Measurements from ENCODE around the gene CLCN1.

CLCN1 gene

GRCh38 chr7:143369678-143370651 lies 54.1 kb downstream of the CLCN1 start:
- DNase-seq: no peak

DNA sequence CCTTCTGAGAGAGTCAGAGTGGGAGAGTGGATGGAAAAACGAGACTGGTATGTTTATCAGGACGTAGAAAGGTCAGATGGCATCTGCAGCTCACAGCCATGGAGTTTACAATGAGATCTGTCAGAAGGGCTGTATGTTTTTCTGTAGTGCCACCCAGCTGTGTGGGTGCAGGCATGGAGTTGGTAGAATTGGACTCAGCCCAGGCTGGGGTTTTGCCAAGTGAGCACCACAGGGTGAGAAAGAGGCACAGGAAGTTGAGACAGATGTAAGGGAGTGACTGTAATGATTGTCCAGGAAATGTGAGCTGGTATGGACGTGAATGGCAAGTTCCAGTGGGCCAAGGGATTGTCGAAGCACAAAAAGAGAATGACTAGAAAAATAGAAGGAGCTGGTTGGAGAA lies 56.2 kb downstream of the CLCN1 start:
- DNase-seq: no peak

GRCh38 chr7:143373255-143373794 lies 57.4 kb downstream of the CLCN1 start:
- DNase-seq: no peak

DNA sequence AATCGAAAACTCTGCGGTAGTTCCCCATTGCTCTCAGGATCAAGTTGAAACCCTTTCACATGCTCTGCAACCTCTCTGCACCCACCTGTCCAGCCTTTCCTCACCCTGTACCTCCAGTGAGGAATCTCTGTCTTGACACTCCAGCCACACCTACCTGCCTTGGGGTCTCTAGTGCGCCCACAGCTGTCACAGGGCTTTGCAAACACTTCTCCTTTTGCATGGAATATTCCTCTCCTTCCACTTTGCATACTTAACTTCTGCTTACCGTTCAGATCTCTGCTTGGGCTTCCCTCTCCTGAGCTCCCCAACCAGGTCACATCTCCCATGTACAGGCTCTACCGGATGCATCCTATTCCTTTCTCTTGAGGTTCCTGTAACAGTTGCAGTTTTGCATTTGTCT lies 58.6 kb downstream of the CLCN1 start:
- DNase-seq: no peak

- no peak for DNase-seq
These were observed 59.6 kb downstream of the CLCN1 start for GRCh38 chr7:143375298-143376034.

GRCh38 chr7:143376396-143376795 lies 60.5 kb downstream of the CLCN1 start:
- DNase-seq: no peak

GRCh38 chr7:143379611-143380259 lies 63.8 kb downstream of the CLCN1 start:
- no peak for DNase-seq

DNA sequence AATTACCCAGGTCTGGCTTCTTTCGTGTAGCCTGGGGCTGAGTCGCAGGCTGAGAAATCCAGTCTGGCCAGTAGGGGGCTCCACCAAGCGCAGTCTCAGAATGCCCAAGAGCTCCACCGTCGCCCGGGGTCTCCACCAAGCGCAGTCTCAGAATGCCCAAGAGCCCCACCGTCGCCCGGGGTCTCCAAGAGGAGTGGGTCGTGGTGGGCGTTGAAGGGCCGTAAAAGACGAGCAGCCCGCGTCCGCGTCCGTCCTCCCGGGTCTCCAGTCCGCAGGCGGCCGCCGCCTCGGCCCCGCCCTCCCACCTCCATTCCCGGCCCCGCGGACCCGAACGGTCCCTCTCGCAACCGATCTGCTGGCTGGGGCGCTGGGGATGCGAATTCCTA lies 64.3 kb downstream of the CLCN1 start:
- peak; percentile 23 for DNase-seq

DNA sequence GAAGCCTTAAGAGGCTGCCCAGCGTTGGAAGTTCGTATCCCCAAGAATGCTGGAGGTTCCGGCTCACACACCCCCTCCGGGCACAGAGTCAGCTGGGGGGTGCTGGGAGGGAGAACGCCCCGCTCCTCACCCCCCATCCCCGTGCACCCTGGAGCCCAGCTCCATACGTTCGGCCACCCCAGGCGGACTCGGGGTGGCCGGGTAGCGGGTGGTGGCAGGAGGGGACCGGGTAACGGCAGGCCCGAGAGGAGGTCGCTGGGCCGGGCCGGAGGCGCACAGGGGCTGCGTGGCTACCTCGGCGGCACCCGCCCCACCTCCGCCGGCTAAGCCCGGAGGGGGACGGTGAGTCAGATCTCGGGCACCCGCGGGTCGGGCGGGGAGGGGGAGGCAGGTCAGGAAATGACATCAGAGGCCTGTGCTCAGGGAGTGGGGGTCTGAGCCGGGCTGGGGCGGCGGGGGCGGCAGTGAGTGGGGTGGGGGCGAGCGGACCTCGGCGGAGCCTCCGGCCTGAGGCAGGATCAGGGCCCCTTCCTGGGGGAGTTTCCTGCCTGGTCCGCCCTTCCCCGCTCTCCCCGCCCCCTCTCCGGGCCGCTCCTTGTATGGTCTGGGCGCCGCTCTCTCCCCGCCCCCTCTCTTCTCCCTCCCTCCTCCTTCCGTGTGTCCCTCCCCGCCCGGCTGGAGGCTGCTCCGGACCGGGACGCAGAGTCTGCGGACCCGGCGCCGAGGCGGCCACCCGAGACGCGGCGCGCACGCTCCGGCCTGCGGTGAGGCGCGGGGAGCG lies 64.9 kb downstream of the CLCN1 start, which contains the start of gene ZYX:
ZYX (plus strand) TSS at position 700 of the 781 bp plus-strand sequence. CDS start 227 bp downstream, outside the sequence.
- no peak for DNase-seq

DNA sequence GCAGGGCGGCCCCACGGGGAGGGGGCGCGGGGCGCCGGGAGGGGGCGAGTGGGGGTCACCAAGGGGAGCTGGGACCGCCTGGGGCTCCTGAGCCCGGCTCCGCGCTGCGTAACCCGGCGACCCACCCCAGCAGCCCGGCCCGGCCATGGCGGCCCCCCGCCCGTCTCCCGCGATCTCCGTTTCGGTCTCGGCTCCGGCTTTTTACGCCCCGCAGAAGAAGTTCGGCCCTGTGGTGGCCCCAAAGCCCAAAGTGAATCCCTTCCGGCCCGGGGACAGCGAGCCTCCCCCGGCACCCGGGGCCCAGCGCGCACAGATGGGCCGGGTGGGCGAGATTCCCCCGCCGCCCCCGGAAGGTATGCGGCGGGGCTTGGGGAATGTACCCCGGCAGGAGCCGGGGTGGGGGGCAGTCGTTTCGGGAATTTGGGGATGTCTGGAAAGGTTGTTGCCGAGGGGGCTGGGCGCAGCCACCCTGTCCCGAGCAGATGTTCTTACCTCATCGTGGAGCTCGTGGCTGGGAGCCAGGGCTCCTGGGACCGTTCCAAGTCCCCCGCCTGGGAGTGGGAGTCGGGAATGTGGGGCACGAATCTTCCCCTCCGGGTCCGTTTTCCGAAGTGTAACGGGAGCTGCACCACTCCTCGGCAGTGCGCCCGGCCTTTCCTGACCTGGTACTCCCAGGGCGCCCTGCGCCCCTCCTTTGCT lies 65.7 kb downstream of the CLCN1 start:
- DNase-seq: no peak

DNA sequence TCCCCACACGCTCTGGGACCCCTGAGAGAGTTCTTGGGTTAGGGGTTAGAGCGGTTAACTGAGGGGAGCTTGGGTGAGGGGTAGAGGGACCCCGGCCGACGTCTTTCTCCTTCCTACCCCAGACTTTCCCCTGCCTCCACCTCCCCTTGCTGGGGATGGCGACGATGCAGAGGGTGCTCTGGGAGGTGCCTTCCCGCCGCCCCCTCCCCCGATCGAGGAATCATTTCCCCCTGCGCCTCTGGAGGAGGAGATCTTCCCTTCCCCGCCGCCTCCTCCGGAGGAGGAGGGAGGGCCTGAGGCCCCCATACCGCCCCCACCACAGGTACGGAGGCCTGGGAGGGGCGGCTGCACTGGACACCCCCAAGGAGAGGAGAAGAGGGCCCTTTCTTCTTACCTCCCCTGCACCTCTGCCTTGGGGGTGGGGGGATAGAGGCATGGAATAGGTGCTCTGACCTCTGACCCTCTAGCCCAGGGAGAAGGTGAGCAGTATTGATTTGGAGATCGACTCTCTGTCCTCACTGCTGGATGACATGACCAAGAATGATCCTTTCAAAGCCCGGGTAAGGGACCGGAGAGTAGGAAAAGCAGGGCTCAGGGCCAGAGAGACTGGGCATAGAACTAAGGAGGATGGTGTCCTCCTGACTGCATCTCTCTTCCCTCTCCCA lies 66.3 kb downstream of the CLCN1 start:
- no peak for DNase-seq

GRCh38 chr7:143382791-143383641 lies 67.1 kb downstream of the CLCN1 start:
- DNase-seq: no peak

DNA sequence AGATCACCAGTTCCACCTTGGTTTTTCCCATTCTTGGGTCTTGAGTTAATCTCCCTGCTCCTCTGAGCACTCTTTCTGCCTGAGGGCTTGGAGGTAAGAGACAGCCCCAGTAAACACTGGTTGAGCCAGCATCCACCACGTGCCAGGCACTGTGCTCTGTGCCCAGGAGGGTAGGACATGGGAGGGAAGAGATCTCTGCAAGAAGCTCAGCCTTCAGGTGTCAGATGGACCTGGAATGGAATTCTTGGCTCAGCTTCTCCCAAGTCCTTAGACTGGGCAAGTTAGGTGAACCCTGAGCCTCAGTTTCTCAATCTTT lies 67.7 kb downstream of the CLCN1 start:
- DNase-seq: no peak

DNA sequence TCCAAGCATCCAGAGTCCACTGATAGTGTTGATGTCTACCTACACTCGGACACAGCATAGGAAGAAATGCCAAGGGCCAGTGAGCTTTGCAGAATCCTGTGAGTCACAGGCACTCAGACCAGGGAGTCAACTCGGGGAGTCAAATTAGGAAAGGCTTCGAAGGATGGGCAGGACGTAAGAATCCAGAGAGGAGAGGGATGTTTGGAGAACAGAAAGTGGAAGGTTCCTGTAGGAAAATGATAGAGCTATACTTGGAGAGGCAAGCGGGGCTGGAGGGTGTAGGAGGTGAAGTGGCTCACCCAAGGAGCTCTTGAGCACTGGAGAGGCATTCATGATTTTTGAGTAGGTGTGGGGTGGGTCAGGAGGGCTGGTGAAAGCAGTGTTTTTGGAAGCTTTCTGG lies 68.2 kb downstream of the CLCN1 start:
- DNase-seq: no peak

- DNase-seq: no peak
These were observed 69.0 kb downstream of the CLCN1 start for GRCh38 chr7:143384661-143385631.

GRCh38 chr7:143385891-143386781 lies 70.2 kb downstream of the CLCN1 start:
- DNase-seq: no peak

DNA sequence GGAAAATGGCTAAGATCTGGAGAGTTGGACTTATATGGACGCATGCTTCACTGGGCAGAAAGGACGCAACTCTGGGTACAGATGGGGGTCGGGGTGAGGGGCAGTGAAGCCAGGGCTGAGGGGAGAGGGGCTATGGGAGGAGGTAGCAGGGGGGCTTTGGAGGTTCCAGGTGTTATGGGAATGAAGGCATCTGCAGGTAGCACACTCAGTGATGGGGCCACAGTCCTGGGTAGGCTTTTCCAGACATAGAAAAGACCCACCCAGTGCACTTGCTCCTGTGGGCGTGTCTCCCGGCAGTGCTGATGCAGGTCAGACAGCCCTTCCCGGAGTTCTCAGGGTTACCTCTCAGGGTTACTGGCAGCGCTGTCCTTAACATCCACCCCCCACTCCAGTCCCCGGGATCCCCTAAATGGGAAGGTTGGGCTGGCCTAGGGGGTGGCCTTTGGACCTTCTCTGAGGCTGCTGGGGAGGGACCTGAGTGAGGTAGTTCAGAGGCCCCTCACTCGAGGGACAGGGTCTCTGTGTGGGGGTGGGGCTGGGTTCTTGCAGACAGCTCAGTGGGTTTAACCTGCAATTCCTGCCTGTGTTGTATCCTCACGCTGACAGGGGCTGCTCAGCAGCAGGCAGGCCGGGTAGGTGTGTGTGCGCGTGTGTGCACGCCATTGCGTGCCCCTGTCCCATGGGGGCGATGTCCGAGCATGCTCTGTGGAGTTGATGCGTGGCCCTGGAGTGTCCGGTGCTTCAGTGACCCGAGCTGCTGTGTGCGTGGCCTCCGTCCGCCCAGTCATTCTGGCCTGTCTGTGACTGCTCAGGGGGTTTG lies 71.5 kb downstream of the CLCN1 start:
- no peak for DNase-seq

Measured in NCI-H2107 (cell line).